GM19452 (cell line): ENCODE measurements around the gene ZNF521.

Experiments
- ATAC-seq: cut with Tn5 transposase; IDR thresholded peaks from one replicate; pipeline ENCODE4 v1.9.1; 2021; ENCODE audit not compliant: unreplicated experiment

The ZNF521 gene

GRCh38 chr18:25253136-25253535 is 98.8 kb downstream of the ZNF521 start:
- ATAC-seq = no peak

- no peak for ATAC-seq
These were observed 100.9 kb downstream of the ZNF521 start for GRCh38 chr18:25251068-25251467.

GRCh38 chr18:25250474-25250851 is 101.5 kb downstream of the ZNF521 start:
- no peak for ATAC-seq

GRCh38 chr18:25248755-25249154 is 103.2 kb downstream of the ZNF521 start:
- no peak for ATAC-seq

GRCh38 chr18:25247725-25248124 is 104.2 kb downstream of the ZNF521 start:
- ATAC-seq = no peak

GRCh38 chr18:25244924-25245698 is 106.9 kb downstream of the ZNF521 start:
- ATAC-seq = no peak

GRCh38 chr18:25244170-25244569 is 107.8 kb downstream of the ZNF521 start:
- ATAC-seq = no peak

GRCh38 chr18:25243754-25244153 is 108.2 kb downstream of the ZNF521 start:
- no peak for ATAC-seq

GRCh38 chr18:25243257-25243656 is 108.7 kb downstream of the ZNF521 start:
- ATAC-seq = no peak

- ATAC-seq = no peak
These were observed 111.6 kb downstream of the ZNF521 start for GRCh38 chr18:25240420-25240770.

GRCh38 chr18:25239581-25240419 is 112.2 kb downstream of the ZNF521 start:
- ATAC-seq = no peak

- no peak for ATAC-seq
These were observed 112.8 kb downstream of the ZNF521 start for GRCh38 chr18:25239151-25239550.

- ATAC-seq = no peak
These were observed 114.2 kb downstream of the ZNF521 start for GRCh38 chr18:25237571-25238267.

- ATAC-seq = no peak
These were observed 115.2 kb downstream of the ZNF521 start for GRCh38 chr18:25236736-25237135.

- ATAC-seq = no peak
These were observed 116.4 kb downstream of the ZNF521 start for GRCh38 chr18:25235401-25236042.

- no peak for ATAC-seq
These were observed 117.1 kb downstream of the ZNF521 start for GRCh38 chr18:25234740-25235345.

GRCh38 chr18:25234322-25234639 is 117.7 kb downstream of the ZNF521 start:
- ATAC-seq = no peak

GRCh38 chr18:25233528-25234321 is 118.2 kb downstream of the ZNF521 start:
- ATAC-seq = no peak

- no peak for ATAC-seq
These were observed 120.7 kb downstream of the ZNF521 start for GRCh38 chr18:25231327-25231691.

GRCh38 chr18:25230658-25231326 is 121.2 kb downstream of the ZNF521 start:
- ATAC-seq = no peak
